Measurements from ENCODE around the gene SLTM. TPM values are rescaled to one million over a fixed set of nuclear protein-coding genes. Genes with fewer than 3 reads are reported as not detected.

SLTM gene
- total and polyA plus RNA-seq, 2 donors from 2014 or later: 30.5 to 93.5 TPM

GRCh38 chr15:58980351-58980939 lies 47.0 kb upstream of the SLTM start:
- TF ChIP-seq CTCF (IDR thresholded peaks at IDR 0.05; ENCODE audit: borderline replicate concordance, extremely low read depth, insufficient read depth): peak; percentile 55
- Histone ChIP-seq H3K4me3 (ENCODE audit: low read length in 3 of 3) (no peak overlapping the region), H3K27me3 (ENCODE audit: control insufficient read depth, insufficient read depth, low read length) (no peaks in the 10 kb centered on the region), H3K4me1 (ENCODE audit: control insufficient read depth in 2 of 3, insufficient read depth in 2 of 3, low read depth in 1 of 3, low read length in 3 of 3) (no peaks in the 10 kb centered on the region), H3K9ac (ENCODE audit: low read length in 3 of 3) (no peak overlapping the region), H3K27ac (ENCODE audit: low read depth in 2 of 2, low read length in 2 of 2) (no peak overlapping the region), H3K9me3 (ENCODE audit: control insufficient read depth in 2 of 3, insufficient read depth in 1 of 3, low read length in 3 of 3) (no peaks in the 10 kb centered on the region), H3K36me3 (ENCODE audit: control insufficient read depth in 2 of 3, insufficient read depth in 3 of 3, low read length in 3 of 3) (no peaks in the 10 kb centered on the region)
- DNase-seq (peak in 2 of 5 donors; percentile 44 to 66), FAIRE-seq (peak; percentile 99)
- intact Hi-C loops (cut with DNase I): loop anchor here (5.0 kb wide), 1 partner anchor 512 kb away; no protein-coding TSS in a partner anchor

GRCh38 chr15:58977887-58978286 lies 44.4 kb upstream of the SLTM start:
- Histone ChIP-seq H3K9me3 (ENCODE audit: control insufficient read depth in 2 of 3, insufficient read depth in 1 of 3, low read length in 3 of 3) (no peaks in the 10 kb centered on the region), H3K4me3 (ENCODE audit: low read length in 3 of 3) (no peak overlapping the region), H3K36me3 (ENCODE audit: control insufficient read depth in 2 of 3, insufficient read depth in 3 of 3, low read length in 3 of 3) (no peaks in the 10 kb centered on the region), H3K27me3 (ENCODE audit: control insufficient read depth, insufficient read depth, low read length) (no peaks in the 10 kb centered on the region), H3K9ac (ENCODE audit: low read length in 3 of 3) (no peak overlapping the region), H3K27ac (ENCODE audit: low read depth in 2 of 2, low read length in 2 of 2) (no peak overlapping the region), H3K4me1 (ENCODE audit: control insufficient read depth in 2 of 3, insufficient read depth in 2 of 3, low read depth in 1 of 3, low read length in 3 of 3) (no peaks in the 10 kb centered on the region)
- intact Hi-C loops (cut with DNase I): no loop called here
- TF ChIP-seq CTCF (IDR thresholded peaks at IDR 0.05; ENCODE audit: borderline replicate concordance, extremely low read depth, insufficient read depth): no peak
- FAIRE-seq (no peak), DNase-seq (no peak)

GRCh38 chr15:58967479-58967878 lies 34.0 kb upstream of the SLTM start:
- H3K27me3 ChIP-seq (ENCODE audit: control insufficient read depth, insufficient read depth, low read length): no peaks in the 10 kb centered on the region
- no peak for TF ChIP-seq CTCF (IDR thresholded peaks at IDR 0.05; ENCODE audit: borderline replicate concordance, extremely low read depth, insufficient read depth)
- H3K36me3 ChIP-seq (ENCODE audit: control insufficient read depth in 2 of 3, insufficient read depth in 3 of 3, low read length in 3 of 3): no peaks in the 10 kb centered on the region
- intact Hi-C loops (cut with DNase I): no loop called here
- H3K27ac ChIP-seq (ENCODE audit: low read depth in 2 of 2, low read length in 2 of 2): no peak overlapping the region
- DNase-seq (no peak), FAIRE-seq (no peak)
- H3K4me3 ChIP-seq (ENCODE audit: low read length in 3 of 3): no peak overlapping the region
- no peaks in the 10 kb centered on the region for H3K9me3 ChIP-seq (ENCODE audit: control insufficient read depth in 2 of 3, insufficient read depth in 1 of 3, low read length in 3 of 3)
- no peaks in the 10 kb centered on the region for H3K4me1 ChIP-seq (ENCODE audit: control insufficient read depth in 2 of 3, insufficient read depth in 2 of 3, low read depth in 1 of 3, low read length in 3 of 3)
- no peak overlapping the region for H3K9ac ChIP-seq (ENCODE audit: low read length in 3 of 3)

GRCh38 chr15:58966698-58967097 lies 33.2 kb upstream of the SLTM start:
- Histone ChIP-seq H3K36me3 (ENCODE audit: control insufficient read depth in 2 of 3, insufficient read depth in 3 of 3, low read length in 3 of 3) (no peaks in the 10 kb centered on the region), H3K9me3 (ENCODE audit: control insufficient read depth in 2 of 3, insufficient read depth in 1 of 3, low read length in 3 of 3) (no peaks in the 10 kb centered on the region), H3K9ac (ENCODE audit: low read length in 3 of 3) (no peak overlapping the region), H3K27ac (ENCODE audit: low read depth in 2 of 2, low read length in 2 of 2) (no peak overlapping the region), H3K4me3 (ENCODE audit: low read length in 3 of 3) (no peak overlapping the region), H3K4me1 (ENCODE audit: control insufficient read depth in 2 of 3, insufficient read depth in 2 of 3, low read depth in 1 of 3, low read length in 3 of 3) (no peaks in the 10 kb centered on the region), H3K27me3 (ENCODE audit: control insufficient read depth, insufficient read depth, low read length) (no peaks in the 10 kb centered on the region)
- no peak for TF ChIP-seq CTCF (IDR thresholded peaks at IDR 0.05; ENCODE audit: borderline replicate concordance, extremely low read depth, insufficient read depth)
- FAIRE-seq (no peak), DNase-seq (no peak)
- intact Hi-C loops (cut with DNase I): no loop called here
